GM12865 (cell line): ENCODE measurements around the gene DARS1.

ENCODE experiments used
- DNase-seq: peaks from one replicate; pipeline ENCODE4 v3.0.0; 2010; ENCODE audit warnings: low read depth
- H3K4me3 ChIP-seq: 2 replicates; pipeline ENCODE4 v1.5.1; 2011; ENCODE audit warnings: mild to moderate bottlenecking, low read depth, low read length, control low read depth
- CTCF ChIP-seq: IDR thresholded peaks from 2 replicates; pipeline ENCODE4 v1.5.1; 2011; ENCODE audit warnings: low read length, control low read depth, low read depth, inconsistent platforms; ENCODE audit not compliant: insufficient read depth; ENCODE audit errors: missing control alignments

The DARS1 gene

GRCh38 chr2:136010126-136010525 lies 24.7 kb upstream of the DARS1 start:
- TF ChIP-seq CTCF: no peak
- H3K4me3 ChIP-seq: no peak overlapping the region
- DNase-seq: no peak

GRCh38 chr2:136008205-136008865 lies 22.9 kb upstream of the DARS1 start:
- H3K4me3 ChIP-seq: no peak overlapping the region
- peak; percentile 45 for DNase-seq
- TF ChIP-seq CTCF: no peak

GRCh38 chr2:136006658-136007057 lies 21.2 kb upstream of the DARS1 start:
- DNase-seq: no peak
- no peak for TF ChIP-seq CTCF
- no peak overlapping the region for H3K4me3 ChIP-seq

- TF ChIP-seq CTCF: no peak
- peak; percentile 76 for DNase-seq
- no peak overlapping the region for H3K4me3 ChIP-seq
Observed at GRCh38 chr2:136005462-136006196, 20.2 kb upstream of the DARS1 start.

GRCh38 chr2:136004965-136005364 lies 19.5 kb upstream of the DARS1 start:
- no peak for TF ChIP-seq CTCF
- H3K4me3 ChIP-seq: no peak overlapping the region
- DNase-seq: no peak

GRCh38 chr2:136001131-136001530 lies 15.7 kb upstream of the DARS1 start:
- H3K4me3 ChIP-seq: no peak overlapping the region
- TF ChIP-seq CTCF: no peak
- no peak for DNase-seq

- H3K4me3 ChIP-seq: no peak overlapping the region
- DNase-seq: peak; percentile 51
- no peak for TF ChIP-seq CTCF
Observed at GRCh38 chr2:136000502-136000901, 15.1 kb upstream of the DARS1 start.
